Type B pancreatic cell (in vitro differentiated cells): ENCODE measurements around the gene CDC14A. TPM values are rescaled to one million over a fixed set of nuclear protein-coding genes. Genes with fewer than 3 reads are reported as not detected.

Experiments used
- DNase-seq: peaks from one replicate; pipeline ENCODE4 v3.0.0; 2021; ENCODE audit warnings: mixed read lengths; ENCODE audit not compliant: unreplicated experiment; ENCODE audit errors: extremely low spot score
- H3K27ac Mint-ChIP-seq: 2 replicates; pipeline ENCODE4 v1.8.0; 2021; ENCODE audit warnings: mild to moderate bottlenecking, mixed read lengths
- H3K27me3 Mint-ChIP-seq: 2 replicates; pipeline ENCODE4 v1.8.0; 2021; ENCODE audit warnings: mixed read lengths
- H3K36me3 Mint-ChIP-seq: 2 replicates; pipeline ENCODE4 v1.8.0; 2021; ENCODE audit warnings: mixed read lengths
- H3K4me1 Mint-ChIP-seq: one replicate; pipeline ENCODE4 v1.8.0; 2021; ENCODE audit warnings: mixed read lengths; ENCODE audit not compliant: unreplicated experiment
- H3K4me3 Mint-ChIP-seq: 2 replicates; pipeline ENCODE4 v1.8.0; 2021; ENCODE audit warnings: mild to moderate bottlenecking, mixed read lengths
- H3K9me3 Mint-ChIP-seq: 2 replicates; pipeline ENCODE4 v1.8.0; 2021; ENCODE audit warnings: mixed read lengths
- CTCF ChIP-seq: fragments of 200-600 bp; sonication (generic); conservative IDR thresholded peaks from 2 replicates; pipeline ENCODE4 v1.5.0; 2021; ENCODE audit warnings: antibody characterized with exemption, mild to moderate bottlenecking
- total RNA-seq: library from RNA; stranded (reverse); gene quantifications from 2 replicates; pipeline ENCODE4 v1.2.1, GENCODE V29; 2021; ENCODE audit warnings: low replicate concordance

Gene CDC14A
- total RNA-seq, 1 donor from 2014 or later: 11.4 TPM

GRCh38 chr1:100353071-100353801 is 930 bp downstream of the CDC14A start:
- peak overlapping the region; percentile 99 for H3K4me3 Mint-ChIP-seq
- H3K36me3 Mint-ChIP-seq: peaks cover 13% of the 10 kb centered on the region
- H3K27me3 Mint-ChIP-seq: no peaks in the 10 kb centered on the region
- peaks cover 40% of the 10 kb centered on the region for H3K4me1 Mint-ChIP-seq
- no peaks in the 10 kb centered on the region for H3K9me3 Mint-ChIP-seq
- peak; percentile 68 for DNase-seq
- peak overlapping the region; percentile 82 for H3K27ac Mint-ChIP-seq
- TF ChIP-seq CTCF: no peak

- no peaks in the 10 kb centered on the region for H3K27me3 Mint-ChIP-seq
- H3K36me3 Mint-ChIP-seq: peaks cover 13% of the 10 kb centered on the region
- H3K9me3 Mint-ChIP-seq: no peaks in the 10 kb centered on the region
- H3K4me3 Mint-ChIP-seq: peak overlapping the region; percentile 99
- H3K4me1 Mint-ChIP-seq: peaks cover 42% of the 10 kb centered on the region
- peak overlapping the region; percentile 82 for H3K27ac Mint-ChIP-seq
- DNase-seq: no peak
- TF ChIP-seq CTCF: no peak
These were observed 1.7 kb downstream of the CDC14A start for GRCh38 chr1:100353988-100354387.

- Mint-ChIP-seq H3K27me3 (no peaks in the 10 kb centered on the region), H3K27ac (peak overlapping the region; percentile 82), H3K36me3 (peaks cover 13% of the 10 kb centered on the region), H3K4me3 (peak overlapping the region; percentile 85), H3K9me3 (no peaks in the 10 kb centered on the region), H3K4me1 (peaks cover 42% of the 10 kb centered on the region)
- no peak for TF ChIP-seq CTCF
- no peak for DNase-seq
These were observed 2.7 kb downstream of the CDC14A start for GRCh38 chr1:100354971-100355394.

- peaks cover 57% of the 10 kb centered on the region for H3K4me1 Mint-ChIP-seq
- H3K27me3 Mint-ChIP-seq: no peaks in the 10 kb centered on the region
- peaks cover 23% of the 10 kb centered on the region for H3K36me3 Mint-ChIP-seq
- no peak overlapping the region for H3K27ac Mint-ChIP-seq
- TF ChIP-seq CTCF: peak; percentile 67
- no peaks in the 10 kb centered on the region for H3K9me3 Mint-ChIP-seq
- no peak overlapping the region for H3K4me3 Mint-ChIP-seq
- DNase-seq: no peak
These were observed 5.9 kb downstream of the CDC14A start for GRCh38 chr1:100358210-100358609.

GRCh38 chr1:100359139-100359538 is 6.8 kb downstream of the CDC14A start:
- Mint-ChIP-seq H3K36me3 (peaks cover 23% of the 10 kb centered on the region), H3K9me3 (no peaks in the 10 kb centered on the region), H3K4me1 (peaks cover 49% of the 10 kb centered on the region), H3K27ac (no peak overlapping the region), H3K27me3 (no peaks in the 10 kb centered on the region), H3K4me3 (no peak overlapping the region)
- no peak for TF ChIP-seq CTCF
- no peak for DNase-seq
